Kidney tubule cell (primary cell): ENCODE data around the gene GH1.

ENCODE experiments used
- DNase-seq: peaks from one replicate; pipeline ENCODE4 v3.0.0-alpha.2; 2018; ENCODE audit warnings: low spot score

Gene GH1

DNA sequence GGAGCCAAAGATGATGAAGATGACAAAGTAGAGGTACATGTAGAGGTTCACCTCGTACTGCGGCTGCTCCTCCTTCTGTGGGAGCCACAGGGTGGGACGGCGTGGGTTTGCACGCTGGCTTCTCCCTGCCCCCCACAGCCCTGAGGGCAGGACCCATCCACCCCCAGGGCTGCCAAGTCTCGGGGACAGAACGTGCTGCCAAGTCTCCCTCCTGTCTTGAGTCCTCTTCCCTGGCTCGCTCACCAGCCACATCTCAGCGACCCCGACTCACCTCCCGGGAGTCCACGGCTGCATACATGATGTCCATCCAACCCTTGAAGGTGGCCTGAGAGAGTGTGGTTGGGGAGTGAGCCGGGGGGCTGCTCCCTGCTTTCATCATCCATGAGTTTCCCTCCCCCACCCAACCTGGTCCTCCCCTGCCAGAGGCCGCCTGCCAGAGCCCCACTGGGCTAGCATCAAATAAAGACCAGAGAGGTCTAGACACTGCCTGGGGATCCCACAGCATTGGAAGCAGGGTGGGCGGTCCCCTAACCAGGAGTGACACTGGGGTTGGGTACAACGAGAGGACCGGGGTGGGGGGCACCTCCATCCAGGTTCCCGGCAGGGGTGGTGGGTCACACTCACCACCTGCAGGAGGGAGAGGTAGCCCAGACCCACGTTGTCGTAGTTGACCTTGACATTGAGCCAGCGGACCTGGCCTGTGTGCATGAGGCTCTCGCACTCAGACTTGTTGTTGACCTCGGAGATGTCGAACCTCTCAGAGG is 26.3 kb upstream of the GH1 start:
- no peak for DNase-seq

GRCh38 chr17:63943745-63944144 is 25.1 kb upstream of the GH1 start:
- DNase-seq: no peak

DNA sequence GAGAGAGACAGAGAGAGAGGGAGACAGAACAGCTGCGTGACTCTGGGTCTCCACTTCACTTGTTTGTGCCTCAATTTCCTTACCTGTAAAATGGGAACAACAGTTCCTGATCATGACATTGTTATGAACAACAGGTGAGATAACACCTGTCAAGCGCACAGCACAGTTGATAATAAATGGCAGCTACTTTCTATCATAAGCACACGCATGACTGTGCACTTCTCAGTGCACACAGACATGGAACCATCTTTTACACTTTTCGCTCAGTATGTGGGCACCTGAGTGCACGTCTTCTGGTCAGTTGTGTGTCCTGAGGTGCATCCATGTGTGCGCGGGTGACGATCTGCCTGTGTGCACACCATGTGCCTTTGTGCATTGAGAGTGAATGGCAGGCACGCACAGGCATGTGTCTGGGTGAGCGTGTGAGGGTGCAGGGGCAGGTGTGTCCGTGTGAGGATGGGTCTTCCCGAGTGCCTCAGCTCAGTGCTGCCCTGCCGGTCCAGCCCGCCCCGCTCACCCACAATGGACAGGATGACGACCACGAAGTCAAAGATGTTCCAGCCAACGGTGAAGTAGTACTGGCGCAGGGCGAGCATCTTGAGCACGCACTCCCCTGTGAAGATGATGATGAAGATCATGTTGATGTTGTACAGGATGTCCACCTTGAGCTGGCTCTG is 23.8 kb upstream of the GH1 start:
- DNase-seq: no peak

DNA sequence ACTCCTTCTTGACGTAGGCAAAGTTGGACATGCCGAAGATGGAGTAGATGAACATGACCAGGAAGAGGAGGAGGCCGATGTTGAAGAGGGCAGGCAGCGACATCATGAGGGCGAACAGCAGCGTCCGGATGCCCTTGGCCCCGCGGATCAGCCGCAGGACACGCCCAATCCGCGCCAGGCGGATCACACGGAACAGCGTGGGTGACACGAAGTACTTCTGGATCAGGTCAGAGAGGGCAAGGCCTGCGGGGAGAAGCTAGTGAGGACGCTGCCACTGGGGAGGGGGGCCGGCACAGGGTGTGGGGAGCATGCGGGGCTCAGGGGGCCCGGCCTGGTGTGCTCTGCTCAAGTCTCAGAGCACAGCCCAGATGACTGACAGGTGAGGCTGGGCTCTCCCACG is 23.1 kb upstream of the GH1 start:
- no peak for DNase-seq

DNA sequence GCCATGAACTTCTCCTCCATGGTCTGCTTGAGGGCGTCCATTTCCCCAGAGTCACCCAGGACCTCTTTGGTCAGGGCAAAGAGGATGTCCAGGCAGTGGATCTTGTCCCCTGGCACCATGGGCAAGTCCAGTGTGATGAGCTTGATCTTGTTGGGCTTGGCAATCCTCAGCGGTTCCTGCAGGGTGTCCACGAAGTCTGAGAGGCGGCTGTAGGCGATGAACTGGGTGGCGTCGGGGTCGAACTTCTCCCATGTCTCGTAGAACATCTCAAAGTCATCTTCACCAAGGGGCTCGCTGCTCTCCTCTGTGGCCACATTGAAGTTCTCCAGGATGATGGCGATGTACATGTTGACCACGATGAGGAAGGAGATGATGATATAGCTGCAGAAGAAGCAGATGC is 22.5 kb upstream of the GH1 start:
- DNase-seq: no peak

- no peak for DNase-seq
Observed at GRCh38 chr17:63940584-63940983, 21.9 kb upstream of the GH1 start.

- DNase-seq: no peak
Observed at GRCh38 chr17:63939884-63940283, 21.2 kb upstream of the GH1 start.

DNA sequence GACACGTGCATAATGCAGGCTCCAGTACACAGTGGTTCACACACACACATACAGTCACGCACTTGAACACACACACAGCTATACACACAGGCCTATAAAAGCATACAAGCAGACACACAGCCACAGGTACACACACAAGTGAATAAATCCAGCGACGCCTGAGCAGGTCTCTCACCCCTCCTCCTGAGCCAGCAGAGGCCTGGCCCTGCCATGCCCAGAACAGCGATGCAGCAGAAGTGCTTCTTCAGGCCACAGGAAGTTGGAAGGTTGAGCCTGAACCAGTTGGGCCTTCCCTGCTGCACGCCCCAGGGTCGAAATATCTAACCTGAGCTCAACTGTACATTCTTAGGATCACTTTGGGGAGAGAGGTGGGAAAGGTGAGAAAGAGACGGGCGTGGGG is 20.8 kb upstream of the GH1 start:
- no peak for DNase-seq

GRCh38 chr17:63937920-63938319 is 19.3 kb upstream of the GH1 start:
- DNase-seq: no peak

- no peak for DNase-seq
Observed at GRCh38 chr17:63937319-63937718, 18.7 kb upstream of the GH1 start.

DNA sequence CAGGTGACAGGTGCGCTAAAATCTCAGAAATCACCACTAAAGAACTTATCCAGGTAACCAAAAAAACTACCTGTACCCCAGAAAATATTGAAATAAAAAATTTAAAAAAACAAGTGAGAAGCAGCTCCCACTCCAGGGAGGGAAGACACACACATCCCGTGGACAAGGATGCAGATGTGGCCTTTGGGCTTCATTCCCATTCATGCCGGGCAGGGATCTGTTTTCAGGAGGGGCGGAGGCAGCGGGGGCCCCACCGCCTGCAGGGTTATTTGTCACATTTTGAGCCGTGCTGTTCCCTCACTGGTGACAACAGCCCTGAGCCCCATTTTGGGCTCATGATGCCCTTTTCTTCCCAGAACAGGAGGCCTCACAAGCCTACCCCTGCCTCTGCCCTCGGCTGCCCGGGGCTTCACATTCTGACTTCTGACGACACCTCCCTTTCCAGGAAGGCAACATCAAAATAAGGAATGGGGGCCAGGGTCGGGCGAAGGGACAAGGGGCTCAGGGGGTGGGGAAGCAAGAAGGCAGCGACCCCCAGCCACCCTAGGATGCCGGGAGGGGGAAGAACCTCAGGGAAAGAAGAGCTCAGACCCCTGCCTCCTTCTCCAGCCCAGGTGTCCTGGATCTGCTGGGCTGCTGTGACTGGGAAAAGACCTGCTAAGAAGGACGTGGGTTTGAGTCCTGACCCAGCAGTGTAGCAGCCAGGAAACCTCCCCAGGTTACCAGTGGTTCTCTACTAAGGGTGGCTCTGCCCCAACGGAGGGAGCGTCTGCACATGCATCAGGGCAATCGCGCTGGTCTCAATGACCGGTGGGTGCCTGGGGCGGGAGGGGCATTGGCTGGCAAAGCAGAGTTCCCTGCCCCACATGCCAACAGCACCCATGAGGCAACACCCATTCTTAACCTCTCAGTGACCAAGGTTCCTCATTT is 15.8 kb upstream of the GH1 start:
- no peak for DNase-seq

DNA sequence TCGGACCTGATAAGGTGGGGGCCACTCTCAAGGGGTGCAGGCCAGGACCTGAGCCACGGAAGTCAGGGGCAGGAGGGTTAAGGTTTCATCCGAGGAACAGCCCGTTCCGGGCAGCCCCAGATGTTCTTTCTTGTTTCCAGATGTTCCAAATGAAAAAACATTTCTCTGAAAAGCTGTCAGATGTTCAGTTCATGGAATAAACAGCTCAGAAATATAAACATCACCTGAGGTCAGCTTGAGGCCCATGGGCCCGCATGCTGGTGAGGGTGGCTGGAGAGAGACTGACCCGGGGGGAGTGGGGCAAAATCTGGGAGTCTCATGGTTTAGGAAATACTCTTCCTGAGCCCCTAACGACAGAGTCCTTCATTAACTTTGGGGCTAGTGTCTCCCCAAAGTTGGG is 15.0 kb upstream of the GH1 start:
- DNase-seq: no peak

DNA sequence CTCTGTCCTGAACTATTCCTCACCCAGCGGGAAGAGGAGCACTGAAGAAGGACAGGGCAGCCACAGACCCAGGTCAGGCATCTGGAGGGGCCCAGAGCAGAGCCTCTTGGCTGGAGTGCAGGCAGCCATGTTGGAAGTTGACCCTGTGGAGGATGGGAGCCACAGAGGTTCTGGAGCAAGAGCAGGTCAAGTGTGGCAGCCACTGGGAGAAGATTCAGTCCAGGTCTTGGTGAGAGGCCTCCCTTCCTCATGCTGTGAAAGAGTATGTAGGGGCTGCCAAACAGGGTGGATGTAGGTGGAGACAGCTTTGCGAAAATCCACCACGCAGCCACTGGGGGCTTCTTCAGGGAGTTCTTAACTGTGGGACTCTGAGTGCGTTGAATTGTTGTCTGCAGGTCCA is 14.1 kb upstream of the GH1 start:
- no peak for DNase-seq

GRCh38 chr17:63931981-63932561 is 13.4 kb upstream of the GH1 start, which contains the start of gene CD79B:
Gene CD79B, minus strand, starts transcription at chr17:63932331. Its CDS starts 70 bp downstream, at chr17:63932261.
- no peak for DNase-seq

DNA sequence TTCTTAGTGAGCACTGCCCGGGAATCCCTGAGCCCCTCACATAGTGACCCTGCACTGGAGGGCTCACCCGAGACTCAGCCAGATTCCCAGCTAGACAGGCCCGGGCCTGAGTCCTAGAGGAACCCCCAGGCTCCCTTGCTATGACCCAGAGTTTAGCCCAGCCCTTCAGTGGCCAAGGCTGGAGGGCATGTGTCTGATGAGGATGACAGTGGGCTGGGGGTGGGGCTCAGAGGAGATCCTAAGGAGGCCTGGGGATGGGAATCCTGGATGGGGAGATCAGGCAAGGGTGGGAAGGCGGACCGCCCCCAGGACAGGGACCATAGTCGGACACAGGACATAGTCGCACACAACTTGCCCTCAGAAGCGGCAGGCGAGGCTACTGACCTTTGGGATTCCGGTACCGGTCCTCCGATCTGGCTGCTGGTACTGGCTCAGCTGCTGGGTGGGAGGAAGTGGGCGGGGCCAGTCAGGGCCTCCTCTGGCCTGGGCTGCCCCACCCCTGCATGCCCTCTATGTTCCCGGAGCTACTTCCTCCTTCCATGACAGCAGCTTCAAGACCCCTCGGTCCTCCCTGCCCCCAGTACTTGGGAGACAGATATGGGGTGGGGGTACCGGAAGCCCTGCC is 12.4 kb upstream of the GH1 start:
- DNase-seq: no peak

- no peak for DNase-seq
Observed at GRCh38 chr17:63929860-63930766, 11.5 kb upstream of the GH1 start.

- DNase-seq: no peak
Observed at GRCh38 chr17:63928966-63929695, 10.5 kb upstream of the GH1 start.

GRCh38 chr17:63928172-63928666 is 9.6 kb upstream of the GH1 start:
- no peak for DNase-seq

DNA sequence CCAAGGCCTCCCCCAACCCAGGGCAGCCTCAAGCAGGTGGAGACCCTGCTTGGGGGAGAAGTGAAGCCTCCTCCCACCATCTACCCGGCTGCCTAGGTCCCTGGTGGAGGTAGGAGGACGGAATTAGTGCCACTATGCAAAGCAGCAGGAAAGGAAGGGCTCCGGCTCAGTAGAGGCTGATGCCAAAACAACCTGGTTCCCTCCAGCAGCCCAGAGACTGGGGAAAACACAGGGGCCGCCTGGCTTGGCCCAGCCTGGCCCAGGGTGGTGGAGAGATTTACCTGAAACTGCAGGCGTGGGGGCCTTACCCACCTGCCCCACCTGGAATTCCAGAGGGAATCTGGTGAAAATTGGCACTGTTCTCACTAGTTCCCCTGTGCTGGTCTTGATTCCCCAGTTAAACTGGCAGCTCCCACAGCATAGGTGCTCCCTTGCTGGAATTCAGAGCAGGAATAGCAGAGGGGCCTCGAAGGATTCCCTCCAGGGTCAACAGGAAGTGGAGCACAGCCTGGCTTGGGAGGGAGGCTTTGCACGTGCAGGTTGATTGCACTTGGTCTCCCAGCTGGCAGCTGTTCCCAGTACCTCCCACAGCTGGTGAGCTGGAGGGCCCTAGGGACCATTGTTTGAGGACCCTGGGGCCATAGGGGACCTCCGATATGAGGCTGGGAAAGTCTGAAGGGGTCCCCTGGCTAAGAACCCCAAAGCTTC is 9.0 kb upstream of the GH1 start:
- DNase-seq: no peak
